Neural progenitor cell (in vitro differentiated cells): ENCODE measurements around the gene SGCD. TPM values are rescaled to one million over a fixed set of nuclear protein-coding genes. Genes with fewer than 3 reads are reported as not detected.

ENCODE experiments used
- DNase-seq: peaks from one replicate; pipeline ENCODE4 v3.0.0-alpha.2; 2016; ENCODE audit warnings: low spot score
- H2AFZ ChIP-seq: fragments of 200-600 bp; sonication (generic); replicated peaks from 2 replicates; pipeline ENCODE4 v1.6.1; 2016; ENCODE audit warnings: antibody characterized with exemption
- H3F3A ChIP-seq: fragments of 200-600 bp; sonication (generic); 2 replicates; pipeline ENCODE4 v1.6.1; 2016; ENCODE audit warnings: antibody characterized with exemption, low read depth
- H3K27ac ChIP-seq: fragments of 200-600 bp; sonication (generic); 2 replicates; pipeline ENCODE4 v1.5.1; 2016; ENCODE audit warnings: mild to moderate bottlenecking
- H3K27me3 ChIP-seq: fragments of 200-600 bp; sonication (generic); 2 replicates; pipeline ENCODE4 v1.6.1; 2016; ENCODE audit warnings: mild to moderate bottlenecking, moderate library complexity
- H3K36me3 ChIP-seq: fragments of 200-600 bp; sonication (generic); 2 replicates; pipeline ENCODE4 v1.5.1; 2016
- H3K4me1 ChIP-seq: fragments of 200-600 bp; sonication (generic); 2 replicates; pipeline ENCODE4 v1.6.1; 2016; ENCODE audit warnings: mixed run types
- H3K4me2 ChIP-seq: fragments of 200-600 bp; sonication (generic); 2 replicates; pipeline ENCODE4 v1.6.1; 2016
- H3K4me3 ChIP-seq: fragments of 200-600 bp; sonication (generic); 2 replicates; pipeline ENCODE4 v1.5.1; 2016
- H3K79me2 ChIP-seq: fragments of 200-600 bp; sonication (generic); 2 replicates; pipeline ENCODE4 v1.6.1; 2016; ENCODE audit warnings: low read depth
- H3K9ac ChIP-seq: fragments of 200-600 bp; sonication (generic); 2 replicates; pipeline ENCODE4 v1.6.1; 2016
- H3K9me3 ChIP-seq: fragments of 200-600 bp; sonication (generic); 2 replicates; pipeline ENCODE4 v1.5.1; 2016; ENCODE audit warnings: low read depth
- H4K20me1 ChIP-seq: fragments of 200-600 bp; sonication (generic); 2 replicates; pipeline ENCODE4 v1.6.1; 2016; ENCODE audit warnings: low read depth
- H3K27ac Mint-ChIP-seq: 3 replicates; pipeline ENCODE4 v1.8.0; 2021; ENCODE audit warnings: mixed read lengths
- H3K27me3 Mint-ChIP-seq: 2 replicates; pipeline ENCODE4 v1.8.0; 2022; ENCODE audit warnings: low read depth, mild to moderate bottlenecking, inconsistent platforms, moderate library complexity, mixed read lengths; ENCODE audit not compliant: insufficient read depth
- H3K36me3 Mint-ChIP-seq: 3 replicates; pipeline ENCODE4 v1.8.0; 2021; ENCODE audit warnings: mixed read lengths
- H3K4me1 Mint-ChIP-seq: 3 replicates; pipeline ENCODE4 v1.8.0; 2021; ENCODE audit warnings: mixed read lengths
- H3K4me3 Mint-ChIP-seq: 3 replicates; pipeline ENCODE4 v1.8.0; 2021; ENCODE audit warnings: mild to moderate bottlenecking, moderate library complexity, mixed read lengths
- H3K9me3 Mint-ChIP-seq: 3 replicates; pipeline ENCODE4 v1.8.0; 2020; ENCODE audit warnings: mixed read lengths
- CTCF ChIP-seq: fragments of 200-600 bp; sonication (generic); IDR thresholded peaks from 2 replicates; pipeline ENCODE4 v1.5.1; 2017; ENCODE audit warnings: antibody characterized with exemption, mild to moderate bottlenecking
- EZH2 ChIP-seq: fragments of 200-600 bp; sonication (generic); IDR thresholded peaks from 2 replicates; pipeline ENCODE4 v1.6.1; 2017; ENCODE audit warnings: antibody characterized with exemption, mild to moderate bottlenecking, moderate library complexity
- EZH2phosphoT487 ChIP-seq: fragments of 200-600 bp; sonication (generic); IDR thresholded peaks from 2 replicates; pipeline ENCODE4 v1.6.1; 2017; ENCODE audit warnings: antibody characterized with exemption
- total RNA-seq: library from RNA; depleted of rRNA; stranded (reverse); fragments of >200 nt; gene quantifications from 2 replicates; pipeline ENCODE4 v1.2.3, GENCODE V29; 2015; ENCODE audit warnings: low replicate concordance

SGCD gene
- total RNA-seq, 1 donor from 2014 or later, result not detected

GRCh38 chr5:156444753-156445291, 117.9 kb downstream of the SGCD start:
- H3K36me3 Mint-ChIP-seq, result no peaks in the 10 kb centered on the region
- TF ChIP-seq CTCF (no peak), EZH2phosphoT487 (no peak), EZH2 (no peak)
- Histone ChIP-seq H3K9ac (no peak overlapping the region), H3K27me3 (no peaks in the 10 kb centered on the region), H3K79me2 (no peaks in the 10 kb centered on the region), H3K4me1 (peaks cover 18% of the 10 kb centered on the region), H3K4me3 (no peak overlapping the region), H3K9me3 (no peaks in the 10 kb centered on the region), H3K36me3 (no peaks in the 10 kb centered on the region), H3K4me2 (no peak overlapping the region), H4K20me1 (no peaks in the 10 kb centered on the region), H3K27ac (no peak overlapping the region), H2AFZ (peak overlapping the region; percentile 23), H3F3A (no peaks in the 10 kb centered on the region)
- H3K27ac Mint-ChIP-seq, result no peak overlapping the region
- H3K27me3 Mint-ChIP-seq, result no peaks in the 10 kb centered on the region
- no peaks in the 10 kb centered on the region for H3K9me3 Mint-ChIP-seq
- DNase-seq, result no peak
- H3K4me3 Mint-ChIP-seq, result no peak overlapping the region
- peaks cover 10% of the 10 kb centered on the region for H3K4me1 Mint-ChIP-seq

- H3K9ac ChIP-seq, result no peak overlapping the region
- H3K4me1 ChIP-seq, result peaks cover 18% of the 10 kb centered on the region
- Mint-ChIP-seq H3K4me1 (peaks cover 10% of the 10 kb centered on the region), H3K4me3 (no peak overlapping the region), H3K36me3 (no peaks in the 10 kb centered on the region), H3K27ac (no peak overlapping the region), H3K27me3 (no peaks in the 10 kb centered on the region), H3K9me3 (no peaks in the 10 kb centered on the region)
- H3K4me3 ChIP-seq, result no peak overlapping the region
- no peaks in the 10 kb centered on the region for H4K20me1 ChIP-seq
- H3K9me3 ChIP-seq, result no peaks in the 10 kb centered on the region
- no peak overlapping the region for H2AFZ ChIP-seq
- no peak for DNase-seq
- no peak overlapping the region for H3K4me2 ChIP-seq
- TF ChIP-seq EZH2phosphoT487, result no peak
- no peak for TF ChIP-seq EZH2
- TF ChIP-seq CTCF, result no peak
- H3K27ac ChIP-seq, result no peak overlapping the region
- no peaks in the 10 kb centered on the region for H3K27me3 ChIP-seq
- H3K79me2 ChIP-seq, result no peaks in the 10 kb centered on the region
- H3F3A ChIP-seq, result no peaks in the 10 kb centered on the region
- no peaks in the 10 kb centered on the region for H3K36me3 ChIP-seq
These were observed 119.6 kb downstream of the SGCD start for GRCh38 chr5:156446526-156446925.

GRCh38 chr5:156450778-156451177, 123.8 kb downstream of the SGCD start:
- H3K4me1 ChIP-seq, result peaks cover 11% of the 10 kb centered on the region
- TF ChIP-seq EZH2phosphoT487, result no peak
- no peak for TF ChIP-seq EZH2
- no peak for TF ChIP-seq CTCF
- H3K27me3 ChIP-seq, result no peaks in the 10 kb centered on the region
- no peaks in the 10 kb centered on the region for H3K9me3 ChIP-seq
- Mint-ChIP-seq H3K9me3 (no peaks in the 10 kb centered on the region), H3K4me3 (no peak overlapping the region), H3K27ac (no peak overlapping the region), H3K36me3 (no peaks in the 10 kb centered on the region), H3K4me1 (peaks cover 4% of the 10 kb centered on the region), H3K27me3 (no peaks in the 10 kb centered on the region)
- no peak overlapping the region for H3K27ac ChIP-seq
- no peak overlapping the region for H3K4me3 ChIP-seq
- no peaks in the 10 kb centered on the region for H3F3A ChIP-seq
- no peak overlapping the region for H2AFZ ChIP-seq
- DNase-seq, result no peak
- no peak overlapping the region for H3K4me2 ChIP-seq
- H3K79me2 ChIP-seq, result no peaks in the 10 kb centered on the region
- no peaks in the 10 kb centered on the region for H4K20me1 ChIP-seq
- no peak overlapping the region for H3K9ac ChIP-seq
- H3K36me3 ChIP-seq, result no peaks in the 10 kb centered on the region
